ENCODE data around the gene CFAP100. TPM values are rescaled to one million over a fixed set of nuclear protein-coding genes. Genes with fewer than 3 reads are reported as not detected.

Gene CFAP100
- total RNA-seq, 1 experiment from 2014 or later, result not detected

DNA sequence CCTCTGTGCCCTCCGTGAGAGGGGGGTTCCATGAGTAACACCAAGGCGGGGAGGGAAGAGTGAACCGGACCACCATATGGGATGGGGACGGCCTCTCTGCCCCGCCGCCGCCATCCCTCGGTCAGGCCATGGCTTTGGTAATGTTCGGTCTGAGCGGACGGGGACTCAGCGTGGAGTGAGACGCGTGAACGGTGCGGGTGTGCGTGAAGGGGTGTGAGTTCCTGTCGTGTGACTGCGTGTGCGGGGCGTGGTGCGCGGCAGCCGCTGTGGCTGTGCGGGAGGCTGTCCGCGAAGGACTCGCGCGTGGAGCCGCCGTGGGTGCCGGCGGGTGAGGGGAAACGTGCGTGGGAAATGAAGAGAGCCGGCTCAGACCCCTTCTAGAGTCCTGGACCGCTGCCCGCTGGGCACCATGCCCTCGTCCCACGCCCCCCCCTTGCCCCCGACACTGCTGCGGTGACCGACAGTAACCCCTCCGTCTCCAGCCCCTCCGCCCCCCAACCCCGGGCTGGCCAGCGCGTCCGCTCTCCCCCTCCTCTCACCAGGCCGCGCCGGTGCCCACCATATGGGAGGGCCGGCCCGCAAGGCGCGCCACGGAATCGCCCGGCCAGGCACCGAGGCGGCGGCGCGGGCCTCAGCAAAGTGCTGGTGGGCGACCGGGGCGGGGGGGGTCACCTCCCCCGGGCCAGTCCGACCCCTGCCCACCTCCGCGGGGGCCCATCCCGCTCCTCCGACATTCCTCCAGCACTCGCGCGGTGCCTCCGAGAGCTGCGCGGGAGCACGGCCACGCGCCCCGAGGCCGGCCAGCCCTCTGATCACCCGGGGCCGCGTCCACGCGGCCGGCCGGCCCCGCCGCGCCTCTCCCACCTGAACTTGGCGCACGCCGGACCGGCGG, 38.1 kb upstream of the CFAP100 start:
- no peak for DNase-seq (ENCODE audit: low read depth)

DNA sequence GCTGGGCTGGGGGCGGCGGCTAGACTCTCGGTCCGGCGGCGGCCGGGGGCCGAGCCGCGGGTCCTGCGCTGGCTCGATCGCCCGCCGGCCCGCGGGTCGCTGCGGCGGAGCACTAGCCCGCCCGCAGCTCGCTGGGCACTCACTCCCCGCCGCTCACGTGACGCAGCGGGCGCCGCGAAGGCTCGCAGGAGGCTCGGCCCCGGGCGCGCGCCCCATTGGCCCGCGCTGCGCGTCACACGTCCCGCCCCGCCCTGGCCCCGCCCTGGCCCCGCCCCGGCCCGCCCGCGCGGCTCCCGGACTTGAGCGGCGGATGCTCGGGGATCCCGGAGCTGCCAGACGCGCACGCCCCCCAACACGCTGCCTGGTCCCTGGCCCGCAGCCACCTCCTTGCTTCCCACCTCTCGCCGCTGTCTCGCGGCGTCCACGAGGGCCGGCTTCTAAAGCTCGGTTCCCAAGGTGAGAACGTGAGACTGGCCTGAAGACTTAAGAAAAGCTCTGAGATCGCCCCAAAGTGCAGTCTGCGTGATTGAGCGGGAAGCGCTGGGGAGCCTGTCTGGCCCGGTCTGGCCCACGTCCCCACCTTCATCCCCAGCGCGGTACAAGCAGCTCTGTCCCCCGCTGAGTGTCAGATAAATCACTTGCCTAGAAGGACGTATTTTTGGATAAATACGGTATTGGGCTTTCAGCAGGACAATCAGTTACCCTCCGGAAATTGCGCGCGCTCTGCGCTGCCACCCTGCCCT, 37.2 kb upstream of the CFAP100 start, which contains the start of gene KLF15:
KLF15 (minus strand) TSS at position 114 of the 743 bp plus-strand sequence. CDS start 4,486 bp downstream, outside the sequence.
- peak; percentile 90 for DNase-seq (ENCODE audit: low read depth)

DNA sequence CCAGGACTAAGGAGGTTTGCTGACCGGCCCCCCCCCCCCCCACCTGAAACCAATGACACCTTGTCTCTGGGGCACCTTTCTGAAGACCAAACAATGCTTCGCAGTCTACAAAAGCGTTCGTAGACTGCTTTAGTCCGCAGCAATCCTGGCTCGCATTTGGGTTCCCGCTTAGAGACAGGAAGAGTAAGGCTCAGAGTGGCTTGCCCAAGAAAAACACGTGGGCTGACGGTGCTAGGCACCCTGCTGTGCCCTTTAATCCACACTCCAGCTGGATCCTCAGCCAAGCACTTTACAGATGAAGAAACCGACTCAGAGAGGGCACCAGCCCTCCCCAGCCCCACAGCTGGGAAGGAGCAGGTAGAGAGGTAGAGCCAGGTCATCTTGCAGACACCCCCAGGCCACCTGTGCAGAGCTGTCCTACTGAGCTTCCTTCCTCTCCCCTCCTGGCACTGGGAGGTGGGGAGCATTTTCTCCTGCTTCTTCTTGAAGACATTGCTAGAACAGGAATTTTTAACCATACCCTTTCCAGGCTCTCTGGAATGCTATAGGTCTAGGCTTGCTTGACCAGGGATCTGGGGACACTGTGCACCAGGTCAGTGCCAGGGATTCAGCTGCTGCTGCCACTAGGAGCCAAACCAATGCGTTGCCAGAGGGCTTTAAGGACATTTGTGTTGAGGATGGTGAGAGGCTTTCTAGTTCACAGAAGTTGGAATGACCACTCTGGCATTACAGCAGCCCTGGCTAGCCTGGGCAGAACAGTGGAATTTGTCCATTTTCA, 36.5 kb upstream of the CFAP100 start:
- DNase-seq (ENCODE audit: low read depth), result peak; percentile 33

DNA sequence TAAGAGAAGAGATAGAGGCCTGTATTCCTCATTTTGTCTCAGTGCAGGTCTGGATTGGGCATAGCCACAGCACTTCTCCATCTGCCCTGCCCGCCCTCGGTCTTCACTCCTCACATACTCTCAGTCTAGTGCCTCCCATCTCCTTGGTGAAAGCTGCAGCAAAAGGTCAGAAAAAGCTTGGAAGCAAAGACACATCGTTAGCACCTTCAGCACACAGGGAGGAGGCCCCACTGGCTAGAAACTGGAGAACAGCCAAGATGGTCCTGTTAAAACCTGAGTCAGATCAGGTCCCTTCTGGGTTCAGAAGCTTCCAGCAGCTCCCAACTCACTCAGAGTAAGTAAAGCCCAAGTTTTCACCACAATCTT, 35.9 kb upstream of the CFAP100 start:
- no peak for DNase-seq (ENCODE audit: low read depth)

DNA sequence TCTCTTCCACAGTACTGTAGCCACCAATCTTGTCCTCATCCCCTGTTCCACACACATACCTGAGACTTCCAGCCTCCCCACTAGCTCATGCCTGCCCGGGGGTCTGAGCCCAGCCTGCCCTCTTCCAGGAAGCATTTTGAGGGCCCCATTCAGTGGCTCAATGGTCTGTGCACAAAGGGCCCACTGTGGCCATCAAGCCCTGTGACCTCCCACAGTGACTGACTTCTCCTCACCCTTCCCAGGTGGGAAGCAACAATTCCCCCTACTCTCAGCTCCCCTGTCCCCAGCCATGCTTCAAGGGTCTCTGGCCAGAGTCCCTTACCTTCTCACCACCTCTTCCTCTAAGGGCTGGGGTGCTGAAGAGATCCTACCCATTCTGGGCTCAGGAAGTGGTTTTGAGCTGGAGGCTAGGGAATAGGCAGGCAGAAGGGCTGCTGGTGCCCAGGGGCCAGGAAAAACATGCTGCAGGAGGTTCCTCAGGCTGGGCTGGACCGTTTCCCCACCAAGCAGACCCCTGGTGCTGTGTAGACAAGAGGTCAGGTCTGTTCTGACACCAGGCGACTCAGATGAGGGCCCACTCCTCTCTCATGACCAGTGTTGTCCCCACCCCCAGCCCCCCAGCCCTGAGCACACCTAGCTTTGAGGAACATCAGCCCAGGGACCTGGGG, 34.5 kb upstream of the CFAP100 start:
- no peak for DNase-seq (ENCODE audit: low read depth)

DNA sequence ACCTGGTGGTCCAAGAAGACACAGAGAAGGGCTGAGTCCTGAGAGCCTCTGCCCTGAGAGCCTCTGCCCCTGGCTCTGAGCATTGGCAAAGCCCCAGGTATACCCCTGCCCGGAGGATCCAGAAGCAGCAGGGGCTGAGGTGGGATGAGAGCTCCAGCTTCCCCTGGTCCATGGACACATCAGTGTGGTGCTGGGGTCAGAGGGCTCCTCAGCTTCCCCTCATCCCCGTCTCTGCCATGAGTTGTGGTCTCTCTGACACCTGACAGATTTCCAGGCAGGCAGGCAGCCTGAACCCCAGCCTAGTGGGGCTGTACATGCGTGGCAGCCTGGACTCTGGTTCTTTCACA, 34.0 kb upstream of the CFAP100 start:
- no peak for DNase-seq (ENCODE audit: low read depth)

DNA sequence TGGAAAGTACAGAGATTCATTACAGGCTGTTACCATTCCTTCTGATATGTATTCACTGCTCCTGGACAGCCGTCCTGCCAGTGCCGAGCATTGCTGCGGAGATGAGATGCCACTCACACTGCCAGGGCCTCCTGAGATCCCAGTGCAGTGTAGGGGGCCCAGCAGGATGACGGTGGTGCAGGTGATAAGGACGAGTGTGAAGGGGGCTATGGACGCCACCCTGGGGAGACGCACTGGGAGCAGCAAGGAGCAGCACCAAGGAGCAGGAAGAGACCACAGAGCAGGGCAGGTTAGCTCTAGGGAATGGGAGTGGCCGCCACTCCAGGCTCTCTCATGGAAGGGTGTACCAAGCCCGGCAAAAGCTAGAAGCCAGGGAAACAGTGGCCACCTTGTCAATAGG, 33.5 kb upstream of the CFAP100 start:
- no peak for DNase-seq (ENCODE audit: low read depth)

DNA sequence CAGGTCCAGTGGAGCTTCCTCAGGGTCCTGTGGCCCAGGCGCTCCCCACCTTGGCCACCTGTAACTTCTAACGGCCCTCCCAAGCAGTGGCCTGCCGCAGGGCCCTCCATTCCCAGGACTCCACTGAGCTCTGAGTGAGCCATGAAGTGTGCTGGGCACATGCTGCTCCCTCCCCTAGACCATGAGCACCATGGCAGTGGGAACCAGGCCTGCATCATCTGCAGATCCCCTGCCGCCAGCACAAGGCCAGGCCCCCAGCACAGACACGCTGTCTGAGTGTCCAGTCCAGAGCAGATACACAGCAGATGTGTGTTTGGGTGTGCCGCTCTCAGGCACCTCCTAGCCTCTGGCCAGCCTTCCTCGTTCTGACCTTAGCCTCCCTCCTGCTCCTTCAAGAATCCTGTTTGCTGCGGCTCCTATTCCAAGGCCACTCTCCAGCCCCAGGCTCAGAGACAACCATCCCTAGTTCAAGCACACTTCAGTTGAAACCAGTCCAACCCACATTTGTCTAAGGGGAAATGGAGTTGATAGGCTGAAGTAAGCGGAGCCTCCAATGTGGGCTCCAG, 30.5 kb upstream of the CFAP100 start:
- DNase-seq (ENCODE audit: low read depth), result no peak

DNA sequence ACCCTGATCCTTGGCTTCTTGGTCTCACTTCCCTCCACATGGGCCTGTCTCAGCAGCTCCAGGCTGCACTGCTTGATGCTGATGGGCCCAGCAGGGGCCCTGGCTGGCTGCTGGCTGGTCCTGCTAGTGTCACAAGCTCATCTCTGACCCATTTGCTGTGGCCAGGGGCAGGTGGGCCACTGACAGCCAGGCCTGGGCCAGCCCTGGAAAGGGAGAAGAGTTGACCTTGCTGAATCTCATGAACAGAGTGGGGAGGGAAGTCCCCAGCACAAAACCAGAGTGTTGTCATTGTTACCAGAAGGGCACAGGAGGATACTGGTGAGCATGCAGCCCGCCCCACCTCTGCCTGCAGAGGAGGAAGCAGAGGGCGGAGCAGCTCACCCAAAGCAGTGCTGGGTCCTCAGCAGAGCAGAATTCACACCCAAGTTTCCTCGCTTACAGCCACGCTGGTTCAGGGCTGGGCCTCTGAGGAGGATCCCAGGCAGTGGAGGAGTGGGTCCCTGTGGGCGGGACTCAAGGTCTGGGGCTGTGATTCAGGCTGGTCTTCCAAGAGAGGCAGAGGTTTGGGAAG, 29.9 kb upstream of the CFAP100 start:
- DNase-seq (ENCODE audit: low read depth), result no peak

DNA sequence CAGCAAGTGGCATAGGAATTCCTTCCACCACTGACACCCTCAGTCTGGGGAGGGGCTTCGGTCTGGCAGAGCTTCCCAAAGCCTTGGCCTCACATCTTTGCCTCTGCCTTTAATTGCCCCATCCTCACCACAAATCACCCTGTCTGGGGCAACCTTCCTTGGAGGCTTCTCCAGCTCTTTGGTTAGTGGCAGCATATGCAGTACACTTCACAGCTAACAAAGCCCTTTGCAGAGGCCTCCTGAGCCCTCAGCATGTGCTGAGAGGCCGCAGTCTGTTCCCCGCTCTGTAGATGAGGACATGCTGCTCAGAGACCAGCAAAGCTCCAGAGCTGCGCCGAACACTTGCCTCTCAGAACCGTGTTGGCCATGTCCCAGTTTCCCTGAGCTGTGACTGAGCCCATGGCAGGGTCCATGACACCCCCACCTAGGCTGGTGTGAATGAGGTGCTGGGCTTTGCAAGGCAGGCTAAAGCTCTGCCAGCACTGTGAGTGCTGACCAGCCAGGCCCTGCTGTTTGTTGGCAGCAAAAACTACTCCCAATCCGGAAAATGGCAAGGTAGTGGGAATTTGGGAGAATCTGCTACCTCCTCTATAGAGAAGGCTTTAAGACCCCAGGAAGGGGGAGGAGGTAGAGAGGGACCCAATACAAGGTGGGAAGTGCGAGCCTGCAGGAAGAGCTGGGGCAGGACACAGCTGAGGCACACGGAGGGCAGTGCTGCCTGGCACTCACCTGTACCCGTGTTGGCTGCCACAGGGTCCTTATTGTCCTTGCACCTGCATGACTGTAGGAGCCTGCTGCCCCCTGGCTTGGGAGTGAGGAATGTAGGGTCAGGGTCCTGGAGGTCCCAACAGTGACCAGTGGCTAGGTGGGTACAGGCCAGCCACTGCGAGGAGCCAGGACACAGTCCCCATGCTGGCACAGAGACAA, 29.1 kb upstream of the CFAP100 start:
- no peak for DNase-seq (ENCODE audit: low read depth)

DNA sequence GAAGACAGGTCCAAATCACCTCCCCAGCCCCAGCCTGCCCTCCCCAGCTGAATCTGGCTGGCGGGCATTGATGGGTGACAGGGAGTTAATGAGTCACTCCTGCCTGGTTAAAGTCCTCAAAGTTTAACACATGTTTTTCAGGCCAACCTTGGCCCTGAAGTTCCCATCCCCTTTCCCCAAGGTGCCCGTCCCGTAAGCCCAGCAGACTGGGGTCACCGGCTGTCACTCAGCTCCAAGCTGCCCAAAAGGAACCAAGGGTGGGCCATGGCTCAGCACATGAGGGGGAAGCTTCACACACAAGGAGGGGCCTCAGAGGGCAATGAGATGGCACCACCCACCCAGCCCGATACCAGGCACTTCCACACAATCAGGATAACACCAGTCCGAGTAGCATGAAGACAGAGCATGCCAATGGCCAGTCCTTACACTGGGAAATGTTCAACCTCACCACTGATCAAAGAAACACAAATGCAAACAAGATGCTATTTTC, 27.3 kb upstream of the CFAP100 start:
- DNase-seq (ENCODE audit: low read depth), result no peak

DNA sequence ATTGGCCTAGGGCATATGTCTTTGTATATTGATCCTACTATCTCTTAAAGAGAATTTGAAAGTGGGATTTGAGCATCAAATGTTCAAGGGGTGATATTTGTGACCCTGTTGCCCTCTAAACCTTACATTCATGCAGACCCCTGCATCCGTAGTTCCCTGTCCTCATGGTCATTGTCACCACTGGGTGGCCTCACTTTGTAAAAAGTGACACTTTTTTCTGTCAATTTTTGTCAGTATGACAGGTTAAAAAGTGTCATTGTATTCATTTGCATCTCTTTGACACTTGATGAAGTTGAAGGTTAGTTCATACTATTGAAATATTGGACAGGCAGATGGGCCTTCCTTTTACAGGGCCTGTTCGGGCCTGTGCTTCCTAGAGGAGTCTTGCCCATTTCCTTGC, 25.2 kb upstream of the CFAP100 start:
- no peak for DNase-seq (ENCODE audit: low read depth)

DNA sequence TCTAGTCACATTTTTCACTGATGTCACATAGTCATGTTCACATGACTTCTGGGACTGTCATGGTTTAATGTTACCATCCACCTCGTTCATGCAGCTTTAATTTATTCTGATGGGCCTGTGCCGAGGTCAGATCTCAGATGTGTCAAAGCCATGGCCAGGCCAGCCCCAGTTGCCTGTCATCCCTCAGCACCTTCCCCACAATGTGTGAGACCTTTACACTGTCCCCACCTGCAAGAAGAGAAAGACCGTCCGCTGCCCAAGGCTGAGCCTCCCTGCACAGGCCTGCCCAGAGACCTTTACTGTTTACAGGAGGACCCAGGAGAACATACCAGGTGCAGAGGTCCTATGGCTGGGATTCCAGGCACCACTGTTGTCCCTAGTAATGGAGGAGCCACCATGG, 24.7 kb upstream of the CFAP100 start:
- no peak for DNase-seq (ENCODE audit: low read depth)

DNA sequence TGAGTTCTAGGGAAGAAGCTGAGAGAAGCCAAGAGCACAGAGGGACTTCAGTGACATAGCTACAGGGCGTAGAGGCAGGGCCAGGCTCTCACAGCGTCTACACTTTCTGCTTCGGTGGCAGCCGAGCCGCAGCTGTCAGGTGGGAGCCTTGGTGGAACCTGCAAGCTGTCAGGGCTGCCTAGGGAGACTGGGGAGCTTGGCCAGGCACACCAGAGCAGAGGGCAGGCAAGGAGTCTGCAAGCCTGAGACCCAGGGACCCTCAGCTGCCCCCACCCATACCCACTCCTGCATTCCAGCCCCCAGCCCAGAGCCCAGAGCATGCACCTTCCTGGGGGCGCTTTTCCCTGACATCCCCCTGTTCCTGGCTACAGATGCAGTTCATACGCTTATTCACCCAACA, 24.1 kb upstream of the CFAP100 start:
- DNase-seq (ENCODE audit: low read depth), result no peak

DNA sequence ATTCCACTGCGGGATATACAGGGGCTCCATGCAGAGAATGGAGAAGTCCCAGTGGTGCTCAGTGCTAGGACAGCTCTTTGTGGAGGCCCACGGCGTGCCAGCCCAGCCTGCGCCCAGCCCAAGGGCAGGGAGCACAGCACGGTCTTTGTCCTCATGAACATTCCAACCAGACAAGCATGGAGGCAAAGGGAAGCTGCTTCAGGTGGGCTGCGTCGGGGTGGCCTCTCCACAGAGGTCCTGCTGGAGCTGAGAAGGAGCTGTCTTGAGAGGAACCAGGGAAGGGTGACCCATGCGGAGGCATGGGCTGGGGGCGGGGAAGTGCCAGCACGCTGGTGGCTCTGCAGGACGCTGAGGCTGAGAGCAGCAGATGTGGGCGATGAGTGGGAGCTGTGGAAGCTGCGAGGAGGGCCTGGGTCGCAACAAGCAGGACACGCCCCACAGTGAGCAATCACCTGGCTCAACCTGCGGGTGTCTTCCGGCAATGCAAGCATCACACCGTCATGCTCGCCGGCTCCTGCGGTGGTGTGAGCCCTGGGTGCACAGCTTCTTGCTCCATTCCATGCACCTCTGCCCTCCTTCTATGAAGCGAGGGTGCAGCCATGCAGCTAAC, 23.5 kb upstream of the CFAP100 start:
- DNase-seq (ENCODE audit: low read depth), result no peak

DNA sequence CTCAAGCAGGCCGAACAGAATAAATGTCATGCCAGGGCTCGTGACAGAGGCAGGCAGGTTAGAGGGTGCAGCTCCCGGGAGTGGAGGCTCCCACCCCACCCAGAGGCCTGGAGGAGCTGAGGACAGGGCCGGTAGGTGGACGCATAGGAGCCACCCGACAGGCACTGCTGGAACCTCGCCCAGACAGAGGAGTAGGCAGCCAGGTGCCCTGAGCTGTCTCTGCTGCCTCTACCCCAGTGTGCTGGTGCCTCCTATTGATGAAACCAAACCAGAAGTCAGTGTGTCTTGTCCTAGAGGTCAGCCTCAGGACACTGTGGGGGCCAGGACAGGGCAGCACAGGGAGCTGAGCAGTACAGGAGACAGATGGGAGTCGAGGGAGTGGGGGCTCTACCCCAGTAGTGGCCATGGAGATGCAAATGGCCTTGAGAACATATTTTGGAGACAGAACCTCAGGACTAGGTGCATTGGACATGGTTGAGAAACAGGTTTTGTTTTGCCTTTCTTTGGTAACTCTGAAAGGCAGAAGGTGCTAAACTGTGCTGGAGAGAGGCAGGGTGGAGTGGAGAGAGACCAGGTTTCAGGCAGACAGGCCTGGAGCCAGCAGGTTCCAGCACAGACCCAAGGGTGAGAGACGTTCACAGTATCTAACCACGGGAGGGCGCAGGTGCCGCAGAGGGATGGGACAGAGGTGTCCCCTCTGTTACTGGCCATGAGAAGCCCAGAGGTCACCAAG, 22.1 kb upstream of the CFAP100 start:
- DNase-seq (ENCODE audit: low read depth), result no peak

DNA sequence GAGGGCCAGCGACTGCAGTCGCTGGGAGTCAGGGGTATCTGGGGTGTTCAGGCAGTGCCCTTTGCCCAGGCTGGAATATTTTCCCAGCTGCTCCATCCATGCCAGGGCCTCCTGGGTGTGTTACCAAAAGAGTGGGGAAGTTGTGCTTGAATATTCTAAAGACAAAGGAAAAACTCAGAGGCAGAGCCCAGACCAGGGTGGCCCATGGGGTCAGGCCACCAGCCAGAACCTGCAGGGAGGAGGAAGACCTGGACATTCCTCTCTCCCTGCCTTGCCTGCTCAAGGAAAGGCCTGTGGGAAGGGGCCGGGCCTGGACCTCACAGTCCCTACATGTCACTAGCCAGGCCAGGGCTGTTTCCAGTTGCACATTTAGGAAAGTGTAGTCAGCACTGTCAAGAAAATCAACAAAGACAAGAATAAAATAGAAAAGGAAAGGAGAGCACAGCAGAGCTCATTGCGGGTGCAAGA, 21.5 kb upstream of the CFAP100 start:
- DNase-seq (ENCODE audit: low read depth), result no peak
